ENCODE data around the gene EFNA5. TPM values are rescaled to one million over a fixed set of nuclear protein-coding genes. Genes with fewer than 3 reads are reported as not detected.

EFNA5 gene
- total RNA-seq = not detected

DNA sequence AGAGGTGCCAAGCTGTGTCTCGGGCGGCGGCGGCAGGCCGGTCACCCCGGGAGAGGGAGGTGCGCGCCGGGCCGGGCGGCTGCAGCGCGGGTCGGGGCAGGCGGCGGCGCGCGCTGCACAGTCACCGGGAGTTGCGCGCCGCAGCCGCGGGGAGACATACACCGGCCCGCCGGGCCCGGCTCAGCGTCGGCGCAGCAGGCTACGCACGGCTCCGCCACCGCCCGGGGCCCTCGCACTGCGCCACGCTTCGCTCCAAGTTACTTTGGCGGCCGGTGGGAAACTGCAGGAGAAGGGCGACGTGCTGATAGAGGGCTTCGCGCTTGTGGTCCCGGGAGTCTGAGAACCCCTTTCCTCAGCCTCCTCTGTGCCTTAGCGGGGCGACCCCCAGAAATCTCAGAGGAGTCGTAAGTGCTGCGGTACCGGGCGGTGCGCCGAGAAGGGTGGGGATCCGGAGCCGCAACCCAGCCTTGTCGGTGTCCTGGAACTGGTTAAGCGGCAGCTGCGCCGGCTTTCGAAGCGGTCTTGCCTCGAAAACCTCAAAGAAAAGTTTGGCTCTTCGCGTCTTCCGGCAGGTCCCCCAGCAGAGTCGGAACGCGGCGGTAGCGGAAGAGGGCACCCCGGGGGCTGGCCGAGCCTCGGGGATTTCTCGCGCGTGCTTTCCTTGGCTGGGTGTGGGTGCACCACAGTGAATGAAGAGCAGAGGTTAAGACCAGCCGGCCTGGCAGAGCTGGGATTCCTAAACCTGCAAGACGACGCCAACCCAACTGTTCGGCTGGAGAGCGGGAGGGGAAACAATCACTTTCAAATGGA lies at the start of gene EFNA5:
EFNA5 (minus strand) TSS at position 6 of the 810 bp plus-strand sequence.
- ATAC-seq (replicated peaks) = peak; percentile 46
- Mint-ChIP-seq H3K4me1 (peaks cover 5% of the 10 kb centered on the region), H3K36me3 (ENCODE audit: low read depth) (no peaks in the 10 kb centered on the region), H3K9me3 (no peaks in the 10 kb centered on the region), H3K27me3 (peaks cover 55% of the 10 kb centered on the region), H3K27ac (no peak within 1 kb of the TSS), H3K4me3 (peak within 1 kb of the TSS; percentile 65)

DNA sequence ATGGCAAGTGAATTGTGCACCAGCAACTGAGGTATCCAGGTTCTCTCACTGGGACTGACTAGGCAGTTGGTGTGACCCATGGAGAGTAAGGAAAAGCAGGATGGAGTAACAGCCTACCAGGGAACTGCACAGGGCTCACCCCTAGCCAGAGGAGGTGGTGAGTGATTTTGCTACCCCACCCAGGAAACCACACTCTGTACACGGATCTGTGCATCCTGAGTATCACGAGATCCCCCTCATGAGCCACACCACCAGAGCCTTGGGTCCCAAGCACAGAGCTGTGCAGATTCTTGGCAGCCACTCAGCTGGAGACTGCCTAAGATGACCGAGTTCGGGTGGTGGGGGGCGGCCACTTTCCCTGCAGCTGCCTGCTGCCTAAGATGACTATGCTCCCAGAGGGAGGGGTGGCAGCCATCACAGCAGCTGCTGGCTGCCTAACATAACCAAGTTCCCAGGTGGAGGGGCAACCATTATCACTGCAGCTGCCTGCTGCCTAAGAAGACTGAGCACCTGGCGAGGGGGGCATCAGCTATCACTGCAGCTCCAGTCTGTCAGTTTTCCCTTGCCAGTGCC lies 48.4 kb upstream of the EFNA5 start:
- no peaks in the 10 kb centered on the region for H3K36me3 Mint-ChIP-seq (ENCODE audit: low read depth)
- ATAC-seq (replicated peaks) = no peak
- no peaks in the 10 kb centered on the region for H3K4me1 Mint-ChIP-seq
- H3K27me3 Mint-ChIP-seq = peaks cover 4% of the 10 kb centered on the region
- no peak overlapping the region for H3K27ac Mint-ChIP-seq
- no peak overlapping the region for H3K4me3 Mint-ChIP-seq
- H3K9me3 Mint-ChIP-seq = peaks cover 19% of the 10 kb centered on the region

DNA sequence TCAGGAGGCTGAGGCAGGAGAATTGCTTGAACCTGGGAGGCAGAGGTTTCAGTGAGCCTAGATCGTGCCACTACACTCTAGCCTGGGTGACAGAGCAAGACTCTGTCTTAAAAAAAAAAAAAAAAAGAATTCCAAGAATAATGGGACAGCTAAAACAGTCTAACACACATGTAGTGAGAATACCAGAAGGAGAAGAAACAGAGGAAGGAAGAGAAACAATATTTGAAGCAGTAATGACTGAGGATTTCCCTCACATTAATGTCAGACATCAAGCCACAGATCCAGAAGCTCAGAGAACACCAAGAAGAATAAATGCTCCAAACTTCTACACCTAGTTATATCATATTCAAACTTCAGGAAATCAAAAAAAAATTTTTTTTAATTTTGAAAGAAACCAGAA lies 47.1 kb upstream of the EFNA5 start:
- Mint-ChIP-seq H3K36me3 (ENCODE audit: low read depth) (no peaks in the 10 kb centered on the region), H3K9me3 (peaks cover 19% of the 10 kb centered on the region), H3K27ac (no peak overlapping the region), H3K4me1 (no peaks in the 10 kb centered on the region), H3K27me3 (peaks cover 4% of the 10 kb centered on the region), H3K4me3 (no peak overlapping the region)
- no peak for ATAC-seq (replicated peaks)

DNA sequence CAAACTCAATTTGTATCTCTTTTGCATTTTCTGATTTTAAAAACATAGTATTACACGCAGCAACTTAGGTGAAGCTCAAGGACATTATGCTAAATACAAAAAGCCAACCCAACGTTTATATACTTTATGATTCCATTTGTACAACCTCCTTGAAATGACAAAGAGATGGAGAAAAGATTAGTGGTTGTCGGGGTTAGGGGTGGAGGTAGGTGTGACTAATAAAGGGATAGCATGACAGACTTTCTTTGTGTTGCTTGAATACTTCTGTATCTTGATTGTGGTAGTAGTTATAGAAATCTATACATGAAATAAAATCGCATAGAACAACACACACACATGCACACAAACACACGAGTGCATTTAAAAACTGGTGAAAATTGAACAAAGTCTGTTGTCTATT lies 42.5 kb upstream of the EFNA5 start:
- H3K4me1 Mint-ChIP-seq = no peaks in the 10 kb centered on the region
- no peaks in the 10 kb centered on the region for H3K36me3 Mint-ChIP-seq (ENCODE audit: low read depth)
- no peak for ATAC-seq (replicated peaks)
- H3K27ac Mint-ChIP-seq = no peak overlapping the region
- no peak overlapping the region for H3K4me3 Mint-ChIP-seq
- H3K27me3 Mint-ChIP-seq = peaks cover 4% of the 10 kb centered on the region
- no peaks in the 10 kb centered on the region for H3K9me3 Mint-ChIP-seq

DNA sequence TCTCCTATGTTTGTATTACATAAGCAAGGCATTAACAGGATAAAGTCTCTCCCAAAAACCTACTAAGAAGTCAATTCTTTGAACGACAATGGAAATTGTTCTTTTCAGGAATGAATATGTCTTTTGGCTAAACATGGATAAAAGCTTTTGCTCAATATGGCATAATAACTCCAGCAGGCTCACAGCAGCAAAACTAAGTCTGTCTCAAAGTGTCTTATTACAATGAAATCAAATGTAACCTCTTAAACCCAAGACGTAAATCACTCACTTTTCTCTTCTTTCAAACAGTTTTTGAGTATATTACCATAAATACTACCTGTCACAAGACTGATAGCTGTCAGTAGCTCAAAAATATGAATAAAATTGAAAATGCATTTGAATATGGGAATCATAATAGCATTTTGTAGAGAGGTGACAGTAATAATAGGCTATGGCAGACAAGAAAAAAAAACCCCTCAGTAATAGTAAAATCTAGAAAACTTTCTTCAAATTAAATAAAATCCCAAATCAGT lies 41.7 kb upstream of the EFNA5 start:
- no peak for ATAC-seq (replicated peaks)
- Mint-ChIP-seq H3K27me3 (peaks cover 4% of the 10 kb centered on the region), H3K4me3 (no peak overlapping the region), H3K36me3 (ENCODE audit: low read depth) (no peaks in the 10 kb centered on the region), H3K27ac (no peak overlapping the region), H3K4me1 (no peaks in the 10 kb centered on the region), H3K9me3 (peaks cover 3% of the 10 kb centered on the region)

DNA sequence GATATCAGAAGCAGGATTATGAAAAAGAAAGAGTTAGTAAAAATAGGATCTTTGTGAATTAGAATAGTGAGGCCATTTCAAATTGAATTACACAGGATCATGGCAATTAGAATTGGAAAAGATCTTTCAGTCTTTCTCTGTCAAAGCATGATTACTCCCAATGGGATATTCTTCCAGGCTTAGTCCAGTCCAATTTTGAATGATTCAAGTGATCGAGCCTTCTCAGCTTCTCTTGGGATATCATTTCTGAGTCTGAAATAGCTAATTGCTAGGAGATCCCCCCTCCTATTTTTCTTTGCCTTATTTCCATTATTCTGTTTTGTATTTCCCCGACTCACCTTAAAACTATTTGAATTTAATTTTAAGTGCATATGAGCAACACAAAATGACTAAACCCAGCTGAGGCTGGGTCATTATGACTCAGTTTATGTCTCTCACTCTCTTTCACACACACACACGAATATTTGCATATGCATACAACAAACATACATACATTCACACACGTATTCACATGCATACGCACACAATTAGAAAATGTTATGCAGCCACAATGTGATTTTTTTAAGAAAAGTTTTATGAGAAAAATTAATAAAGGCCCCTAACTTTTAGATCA lies 34.8 kb upstream of the EFNA5 start:
- peaks cover 3% of the 10 kb centered on the region for H3K9me3 Mint-ChIP-seq
- ATAC-seq (replicated peaks) = no peak
- H3K27ac Mint-ChIP-seq = no peak overlapping the region

DNA sequence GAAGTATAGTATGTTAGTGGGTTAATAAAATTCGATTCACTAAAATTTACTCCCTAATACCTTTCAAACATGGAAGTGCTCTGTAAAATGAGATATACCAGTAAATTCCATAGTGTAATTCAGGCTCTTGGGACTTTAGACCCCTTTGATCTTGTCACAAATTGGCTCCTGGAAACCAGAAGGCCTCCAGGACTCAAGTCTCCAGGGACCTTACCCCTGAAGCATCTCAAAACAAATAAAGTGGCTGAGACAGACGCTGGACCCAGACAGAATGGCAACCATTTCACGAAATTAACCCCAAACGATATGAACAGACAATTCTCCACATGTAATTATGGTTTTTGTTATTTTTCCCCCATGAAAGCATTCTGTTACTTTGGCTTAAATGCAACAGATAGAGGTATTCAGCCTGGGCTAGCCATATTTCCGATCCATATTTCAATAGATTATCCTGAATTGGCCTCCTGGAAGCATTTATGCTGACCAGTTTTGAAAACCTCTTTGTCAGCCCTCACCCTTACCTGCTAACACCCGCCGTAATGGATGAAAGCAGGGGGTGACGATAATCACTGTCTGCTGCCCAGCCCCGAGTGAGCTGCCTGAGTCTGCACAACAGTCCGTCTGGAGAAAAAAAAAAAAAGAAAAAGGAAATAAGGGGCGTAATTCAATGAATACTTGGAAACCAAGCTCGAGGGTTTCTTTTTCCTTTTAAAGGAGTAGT lies 34.1 kb upstream of the EFNA5 start:
- Mint-ChIP-seq H3K36me3 (ENCODE audit: low read depth) (no peaks in the 10 kb centered on the region), H3K4me3 (no peak overlapping the region), H3K9me3 (peaks cover 3% of the 10 kb centered on the region), H3K4me1 (no peaks in the 10 kb centered on the region), H3K27ac (no peak overlapping the region), H3K27me3 (peaks cover 23% of the 10 kb centered on the region)
- ATAC-seq (replicated peaks) = no peak

More for the DNA sequence above, 34.8 kb upstream of the EFNA5 start:
- Mint-ChIP-seq H3K4me1 (no peaks in the 10 kb centered on the region), H3K4me3 (no peak overlapping the region), H3K36me3 (ENCODE audit: low read depth) (no peaks in the 10 kb centered on the region), H3K27me3 (peaks cover 23% of the 10 kb centered on the region)

DNA sequence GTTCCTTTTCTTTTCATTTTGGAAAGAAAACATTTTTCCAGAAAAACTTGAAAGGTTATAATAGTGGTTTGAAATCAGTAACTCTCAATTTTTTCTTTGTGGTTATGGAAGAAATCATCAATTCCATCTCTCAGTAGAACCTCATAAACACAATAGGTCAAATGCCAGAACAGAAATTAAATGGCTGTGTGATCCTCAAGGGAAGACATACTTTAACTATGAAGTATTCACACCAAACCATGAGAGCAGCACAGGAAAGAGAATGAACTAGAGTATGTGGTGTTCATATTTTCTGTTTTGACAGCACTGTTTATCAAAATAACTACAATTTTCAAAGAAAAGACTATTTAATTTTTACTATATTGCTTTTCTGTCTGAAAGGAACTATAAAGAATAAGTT lies 29.7 kb upstream of the EFNA5 start:
- Mint-ChIP-seq H3K4me3 (no peak overlapping the region), H3K27ac (no peak overlapping the region), H3K36me3 (ENCODE audit: low read depth) (no peaks in the 10 kb centered on the region), H3K4me1 (no peaks in the 10 kb centered on the region), H3K9me3 (peaks cover 3% of the 10 kb centered on the region), H3K27me3 (peaks cover 23% of the 10 kb centered on the region)
- ATAC-seq (replicated peaks) = no peak

DNA sequence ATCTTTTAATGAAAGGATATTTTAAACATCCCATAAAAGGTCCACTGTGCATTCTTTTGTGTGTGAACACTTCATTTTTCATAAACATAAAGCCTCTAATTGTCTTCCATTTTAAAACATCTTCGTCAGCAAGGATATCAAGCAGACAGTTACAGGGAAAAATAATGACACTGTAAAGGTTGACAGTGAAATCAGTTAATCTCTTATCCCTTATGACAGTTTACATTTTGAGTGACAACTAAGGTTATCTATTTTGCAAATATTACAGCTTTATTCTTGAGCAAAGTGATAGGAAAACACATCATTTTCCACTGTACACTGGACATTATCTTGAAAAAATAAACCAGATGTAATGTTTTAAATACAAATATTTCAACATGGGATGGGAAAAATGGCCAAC lies 28.7 kb upstream of the EFNA5 start:
- H3K9me3 Mint-ChIP-seq = peaks cover 3% of the 10 kb centered on the region
- no peak for ATAC-seq (replicated peaks)
- no peaks in the 10 kb centered on the region for H3K36me3 Mint-ChIP-seq (ENCODE audit: low read depth)
- H3K4me3 Mint-ChIP-seq = no peak overlapping the region
- H3K27me3 Mint-ChIP-seq = peaks cover 17% of the 10 kb centered on the region
- no peaks in the 10 kb centered on the region for H3K4me1 Mint-ChIP-seq
- no peak overlapping the region for H3K27ac Mint-ChIP-seq

DNA sequence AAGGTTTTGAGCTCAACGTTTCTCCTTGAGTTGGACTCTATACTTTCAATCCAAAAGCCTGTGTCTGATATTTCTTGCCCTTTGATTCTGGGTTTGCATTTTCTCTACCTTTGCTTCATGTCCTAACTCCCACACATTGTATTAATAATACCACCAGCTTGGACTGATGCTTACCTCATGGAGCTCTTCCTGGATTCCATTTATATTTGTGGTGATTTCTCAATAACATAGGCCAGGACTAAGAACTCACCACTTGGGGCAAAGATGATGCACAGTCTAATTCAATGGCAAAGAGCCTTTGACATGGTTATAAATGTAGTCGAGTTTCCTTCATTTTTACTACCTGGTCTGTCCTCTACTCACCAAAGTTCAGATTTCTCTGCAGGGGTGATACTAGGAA lies 27.5 kb upstream of the EFNA5 start:
- Mint-ChIP-seq H3K36me3 (ENCODE audit: low read depth) (no peaks in the 10 kb centered on the region), H3K9me3 (peaks cover 3% of the 10 kb centered on the region), H3K27me3 (peaks cover 14% of the 10 kb centered on the region), H3K4me3 (no peak overlapping the region), H3K27ac (no peak overlapping the region), H3K4me1 (no peaks in the 10 kb centered on the region)
- ATAC-seq (replicated peaks) = no peak

DNA sequence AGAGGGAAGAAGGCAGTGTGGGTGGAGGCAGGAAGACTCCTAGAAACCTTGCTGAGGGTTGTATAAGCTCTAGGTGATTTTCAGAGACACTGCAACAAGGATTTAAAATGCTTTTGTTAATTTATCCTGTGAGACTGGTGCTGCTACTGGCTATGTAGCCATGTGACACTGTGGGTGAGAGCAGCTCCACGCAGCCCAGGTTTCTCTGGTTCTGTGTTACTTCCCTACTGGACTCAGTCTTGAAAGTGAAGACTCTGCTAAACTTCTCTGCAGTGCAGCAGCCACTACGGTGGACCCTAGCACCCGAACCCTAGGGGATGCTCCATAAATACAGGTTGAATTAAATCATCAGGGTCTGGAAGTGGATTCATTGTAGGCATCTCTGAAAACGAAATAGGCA lies 25.8 kb upstream of the EFNA5 start:
- Mint-ChIP-seq H3K4me3 (no peak overlapping the region), H3K27me3 (no peaks in the 10 kb centered on the region), H3K4me1 (no peaks in the 10 kb centered on the region), H3K36me3 (ENCODE audit: low read depth) (no peaks in the 10 kb centered on the region), H3K27ac (no peak overlapping the region), H3K9me3 (peaks cover 6% of the 10 kb centered on the region)
- ATAC-seq (replicated peaks) = no peak

DNA sequence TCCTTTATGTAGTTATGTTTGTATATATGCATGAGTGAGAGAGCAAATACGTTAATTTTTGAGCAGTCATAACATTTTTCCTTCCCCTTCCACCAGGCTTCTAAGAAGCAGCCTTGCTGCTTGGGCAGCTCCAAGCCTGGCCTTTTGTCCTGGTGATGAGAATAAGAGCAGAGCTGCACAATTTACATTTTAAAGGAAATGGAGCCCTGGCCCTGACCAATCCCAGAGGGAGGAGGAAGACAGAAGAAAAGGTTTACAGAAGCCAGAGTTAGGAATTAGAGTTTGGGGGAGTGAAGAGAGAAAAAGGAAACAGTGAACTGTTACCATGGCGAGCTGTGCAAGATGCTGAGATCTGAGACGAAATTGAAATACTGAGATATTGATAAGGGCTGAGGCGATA lies 25.3 kb upstream of the EFNA5 start:
- Mint-ChIP-seq H3K4me3 (no peak overlapping the region), H3K27ac (no peak overlapping the region), H3K36me3 (ENCODE audit: low read depth) (no peaks in the 10 kb centered on the region), H3K4me1 (no peaks in the 10 kb centered on the region), H3K9me3 (peaks cover 6% of the 10 kb centered on the region), H3K27me3 (no peaks in the 10 kb centered on the region)
- ATAC-seq (replicated peaks) = no peak

DNA sequence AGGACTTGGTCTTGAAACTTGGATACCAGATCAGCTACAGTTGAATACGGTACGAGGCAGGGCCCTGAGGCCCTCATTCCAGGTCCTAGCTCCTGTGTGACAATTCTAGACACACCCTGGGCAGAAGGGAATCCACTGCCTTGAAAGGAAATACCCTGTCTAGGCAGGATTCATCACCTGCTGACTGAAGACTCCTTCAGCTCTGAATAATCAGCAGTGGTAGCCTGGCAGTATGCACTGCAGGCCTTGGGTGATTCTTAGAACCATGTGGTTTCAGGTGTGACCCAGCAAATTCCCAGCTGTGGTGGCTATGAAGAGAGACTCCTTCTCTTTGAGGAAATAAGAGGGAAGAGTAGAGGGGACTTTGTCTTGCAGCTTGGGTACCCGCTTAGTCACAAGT lies 17.2 kb upstream of the EFNA5 start:
- Mint-ChIP-seq H3K27me3 (peaks cover 15% of the 10 kb centered on the region), H3K27ac (no peak overlapping the region), H3K9me3 (peaks cover 12% of the 10 kb centered on the region), H3K4me3 (no peak overlapping the region), H3K4me1 (no peaks in the 10 kb centered on the region), H3K36me3 (ENCODE audit: low read depth) (no peaks in the 10 kb centered on the region)
- ATAC-seq (replicated peaks) = no peak

DNA sequence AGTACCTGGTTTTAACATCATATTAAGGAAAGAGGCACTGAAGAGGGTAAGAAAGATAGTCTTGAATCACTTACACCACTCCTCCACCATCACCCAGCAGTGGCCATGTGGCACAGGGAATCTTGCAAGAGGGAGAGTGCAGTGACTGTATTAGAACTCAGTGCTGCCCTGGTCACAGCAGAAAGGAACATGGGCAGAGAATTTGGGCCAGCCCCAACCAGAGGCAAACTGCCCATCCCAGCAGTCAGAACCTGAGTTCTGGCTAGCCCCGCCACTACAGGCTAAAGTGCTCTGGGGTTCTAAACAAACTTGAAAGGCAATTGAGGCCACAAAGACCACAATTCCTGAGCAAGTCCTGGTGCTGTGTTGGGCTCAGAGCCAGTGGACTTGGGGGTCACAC lies 16.7 kb upstream of the EFNA5 start:
- no peak overlapping the region for H3K4me3 Mint-ChIP-seq
- no peaks in the 10 kb centered on the region for H3K36me3 Mint-ChIP-seq (ENCODE audit: low read depth)
- no peak for ATAC-seq (replicated peaks)
- H3K4me1 Mint-ChIP-seq = no peaks in the 10 kb centered on the region
- H3K27me3 Mint-ChIP-seq = peaks cover 17% of the 10 kb centered on the region
- H3K9me3 Mint-ChIP-seq = peaks cover 11% of the 10 kb centered on the region
- H3K27ac Mint-ChIP-seq = no peak overlapping the region
